GM19328 (cell line): Measurements from ENCODE around the gene CAT.

Experiments
- ATAC-seq: cut with Tn5 transposase; IDR thresholded peaks from one replicate; pipeline ENCODE4 v1.9.1; 2021; ENCODE audit warnings: mild to moderate bottlenecking, moderate library complexity; ENCODE audit not compliant: unreplicated experiment

CAT gene

DNA sequence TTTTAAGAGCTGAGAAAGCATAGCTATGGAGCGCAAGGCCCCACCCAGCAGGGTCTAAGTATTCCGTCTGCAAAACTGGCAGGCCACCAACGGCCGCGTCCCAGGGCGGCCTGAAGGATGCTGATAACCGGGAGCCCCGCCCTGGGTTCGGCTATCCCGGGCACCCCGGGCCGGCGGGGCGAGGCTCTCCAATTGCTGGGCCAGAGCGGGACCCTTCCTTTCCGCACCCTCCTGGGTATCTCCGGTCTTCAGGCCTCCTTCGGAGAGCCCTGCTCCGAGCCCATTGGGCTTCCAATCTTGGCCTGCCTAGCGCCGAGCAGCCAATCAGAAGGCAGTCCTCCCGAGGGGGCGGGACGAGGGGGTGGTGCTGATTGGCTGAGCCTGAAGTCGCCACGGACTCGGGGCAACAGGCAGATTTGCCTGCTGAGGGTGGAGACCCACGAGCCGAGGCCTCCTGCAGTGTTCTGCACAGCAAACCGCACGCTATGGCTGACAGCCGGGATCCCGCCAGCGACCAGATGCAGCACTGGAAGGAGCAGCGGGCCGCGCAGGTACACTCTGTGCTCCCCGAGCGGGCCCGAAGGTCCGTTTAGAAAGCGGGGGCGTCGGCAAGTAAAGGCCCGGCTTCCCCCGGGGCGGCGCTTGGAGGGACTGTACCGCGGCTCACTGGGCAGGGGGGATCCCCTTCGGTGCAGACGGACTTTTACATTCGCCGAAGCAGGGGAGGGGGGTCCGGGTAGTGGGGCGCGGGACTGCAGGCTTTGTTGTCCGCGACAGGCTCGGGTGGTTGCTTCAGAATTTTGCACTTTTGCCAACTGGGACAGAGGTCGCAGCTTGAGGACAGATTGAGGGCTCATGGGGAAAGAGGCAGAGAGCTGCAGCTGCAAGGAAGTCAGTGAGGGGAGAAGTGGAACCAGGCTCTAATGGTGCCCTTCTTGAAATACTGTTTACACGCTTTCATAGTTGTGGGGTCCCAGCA, at the start of gene CAT:
TSS of gene CAT (plus strand) at position 406 of the 979 bp plus-strand sequence. CDS start at position 486, 80 bp downstream.
- peak; percentile 97 for ATAC-seq

DNA sequence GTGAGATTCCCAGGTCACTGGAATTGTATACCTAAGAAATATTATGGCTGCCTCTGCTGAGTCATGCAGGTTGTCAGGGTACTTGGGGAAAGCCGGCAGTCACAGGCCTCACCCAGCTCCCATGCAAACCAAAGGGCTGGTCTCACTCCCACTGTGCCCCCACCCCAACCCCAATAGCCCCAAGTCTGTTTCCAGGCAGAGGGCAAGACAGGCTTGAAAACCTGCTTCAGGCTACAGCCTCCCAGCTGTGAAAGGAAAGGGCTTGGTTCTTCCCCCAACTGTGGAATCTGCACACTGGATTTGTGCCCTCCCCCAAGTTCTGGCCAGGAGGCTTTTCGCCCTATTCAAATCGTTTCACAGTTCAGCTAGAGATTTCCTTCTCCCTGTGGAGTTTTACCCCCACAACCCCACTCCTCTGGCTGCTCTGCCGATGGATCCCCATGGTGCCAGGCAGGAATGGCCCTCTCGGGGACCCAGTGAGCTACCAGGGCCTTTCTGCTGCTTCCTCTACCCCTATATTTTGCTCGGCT, 43.9 kb upstream of the CAT start:
- no peak for ATAC-seq

DNA sequence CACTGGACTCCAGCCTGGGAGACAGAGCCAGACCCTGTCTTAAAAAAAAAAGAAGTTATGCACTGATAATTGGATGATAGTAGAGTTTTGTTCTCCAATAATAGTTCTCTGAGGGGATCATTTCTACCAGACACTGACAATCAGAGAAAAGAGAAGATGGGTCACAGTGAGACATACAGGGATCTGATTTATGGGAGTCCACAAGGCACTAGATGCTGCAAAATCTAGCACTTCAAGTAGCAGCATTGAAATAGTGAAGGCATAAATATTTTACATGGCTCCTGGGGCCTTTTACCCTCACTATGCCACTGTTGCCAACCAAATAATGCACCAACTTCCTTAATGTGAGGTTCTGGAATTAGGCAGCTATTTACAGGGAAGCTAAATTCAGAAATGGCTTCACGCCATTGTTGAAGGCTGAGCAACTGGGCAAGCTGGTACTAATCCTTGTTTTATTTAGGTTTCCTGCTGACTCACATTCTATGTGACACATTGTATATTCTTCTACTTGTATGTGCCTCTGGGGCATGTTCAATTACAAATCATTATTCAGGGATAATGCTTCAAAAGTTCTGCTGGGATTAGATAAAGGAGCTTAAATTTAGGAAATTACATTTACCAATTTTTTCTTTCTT, 42.7 kb upstream of the CAT start:
- ATAC-seq = no peak

DNA sequence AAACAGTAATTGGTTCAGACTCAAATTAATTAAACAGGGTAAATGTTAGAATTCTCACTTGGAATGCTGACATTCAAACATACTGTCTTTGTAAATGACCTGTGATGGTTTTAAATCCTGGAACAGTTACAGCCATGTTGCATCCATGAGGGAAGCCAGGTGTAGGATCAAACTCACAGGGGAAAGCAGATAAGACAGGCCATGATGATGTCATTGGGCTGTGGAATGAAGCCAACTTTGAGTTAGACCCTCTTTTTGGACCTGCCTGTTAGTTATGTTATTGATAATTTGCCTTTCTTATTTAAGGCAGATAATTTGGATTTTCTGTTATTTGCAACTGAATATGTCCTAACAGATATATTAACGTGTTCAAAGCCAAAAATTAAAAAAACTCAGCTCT, 41.6 kb upstream of the CAT start:
- no peak for ATAC-seq

DNA sequence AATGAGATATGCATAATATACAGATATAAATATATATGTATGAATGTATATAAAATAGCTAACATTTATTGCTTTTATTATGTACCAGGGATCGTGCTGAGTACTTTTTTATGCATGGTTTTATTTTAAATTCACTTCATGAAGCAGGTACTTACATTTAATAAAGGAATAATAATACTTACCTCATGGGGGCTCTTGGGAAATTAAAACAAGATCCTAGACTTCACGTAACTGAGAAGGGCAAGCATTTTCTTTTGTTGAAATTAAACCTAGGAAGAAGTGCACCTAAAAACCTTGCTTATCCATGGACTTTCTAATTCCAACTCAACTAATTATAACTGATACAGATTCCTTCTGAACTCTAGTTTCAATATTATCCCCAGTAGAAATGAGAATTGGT, 40.9 kb upstream of the CAT start:
- ATAC-seq = no peak

DNA sequence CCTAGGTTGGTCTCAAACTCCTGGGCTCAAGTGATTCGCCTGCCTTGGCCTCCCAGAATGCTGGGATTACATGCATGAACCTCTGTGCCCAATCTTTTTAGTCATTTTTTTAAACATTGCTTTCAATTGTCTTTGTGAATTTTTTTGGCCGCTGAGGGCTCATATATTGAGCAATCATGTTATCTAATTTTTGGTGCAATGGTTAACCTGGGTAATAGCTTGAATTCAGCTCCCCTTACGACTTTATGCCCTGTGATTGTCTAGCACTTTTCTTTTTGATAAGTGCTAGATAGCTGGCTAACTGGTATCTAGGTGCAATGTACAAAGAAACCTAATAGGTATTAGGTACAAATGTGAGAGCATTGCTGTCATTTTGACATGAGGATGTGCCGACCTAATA, 35.3 kb upstream of the CAT start:
- ATAC-seq = no peak

DNA sequence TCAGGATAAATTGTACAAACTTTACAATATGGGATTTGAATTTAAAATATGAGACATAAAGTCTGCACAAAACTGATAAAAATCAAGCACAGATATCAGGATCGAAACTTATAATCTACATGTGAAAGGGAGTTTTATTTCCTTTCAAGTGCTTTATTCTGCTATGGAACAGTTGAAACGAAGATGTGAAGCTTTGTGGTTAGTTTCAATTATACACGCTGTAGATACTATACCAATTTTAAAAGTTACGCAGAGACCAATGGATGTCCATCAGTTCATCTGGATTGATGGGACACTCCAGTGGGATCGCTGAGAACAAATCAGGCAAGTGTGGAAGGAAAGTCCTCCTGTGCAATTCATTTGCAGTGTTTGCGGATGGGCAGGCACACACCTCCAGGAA, 34.5 kb upstream of the CAT start:
- ATAC-seq = no peak

DNA sequence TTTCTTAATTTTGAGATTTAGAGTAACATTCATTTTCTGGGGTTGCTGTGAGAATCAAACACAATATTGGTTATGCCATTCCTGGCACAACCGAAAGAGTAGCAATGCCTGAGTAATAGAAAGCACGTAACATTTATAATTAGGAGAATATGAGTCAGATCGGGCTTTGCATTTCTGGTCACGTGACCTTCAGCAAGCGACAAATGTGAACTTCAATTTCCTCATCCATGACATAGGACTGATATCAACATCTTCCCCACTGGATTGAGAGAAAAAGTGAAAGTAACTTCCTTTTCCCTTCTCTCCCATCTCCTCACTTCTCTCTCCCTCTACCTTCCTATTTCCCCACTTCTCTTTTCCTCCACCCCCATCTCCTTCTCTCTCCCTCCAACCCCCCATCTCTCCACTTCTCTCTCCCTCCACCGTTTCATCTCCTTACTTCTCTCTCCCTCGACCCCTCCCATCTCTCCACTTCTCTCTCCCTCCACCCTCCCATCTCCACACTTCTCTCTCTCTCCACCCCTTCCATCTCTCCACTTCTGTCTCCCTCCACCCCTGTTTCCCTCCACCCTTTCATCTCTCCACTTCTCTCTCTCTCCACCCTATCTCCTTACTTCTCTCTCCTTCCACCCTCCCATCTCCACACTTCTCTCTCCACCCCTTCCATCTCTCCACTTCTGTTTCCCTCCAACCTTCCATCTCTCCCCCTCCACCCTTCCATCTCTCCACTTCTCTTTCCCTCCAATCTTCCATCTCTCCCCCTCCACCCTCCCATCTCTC, 33.5 kb upstream of the CAT start:
- no peak for ATAC-seq

DNA sequence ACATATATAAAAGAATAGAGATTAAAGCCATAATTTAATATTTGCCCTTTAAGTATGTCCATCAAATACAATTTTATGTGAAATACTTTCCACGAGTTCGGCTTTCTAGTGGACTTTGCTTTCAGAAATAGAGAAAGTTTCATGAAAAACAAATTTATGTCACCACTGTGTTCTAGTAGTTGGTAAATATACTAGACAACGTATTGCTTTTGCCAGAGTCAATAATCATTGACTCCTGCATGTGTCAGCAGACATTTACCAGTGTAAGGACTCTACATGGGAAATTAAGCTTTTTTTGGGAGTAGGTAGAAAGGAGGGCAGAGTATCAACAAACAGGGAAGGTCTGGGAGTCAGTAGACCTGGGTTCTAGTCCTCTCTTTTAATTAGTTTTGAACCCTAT, 32.3 kb upstream of the CAT start:
- no peak for ATAC-seq

DNA sequence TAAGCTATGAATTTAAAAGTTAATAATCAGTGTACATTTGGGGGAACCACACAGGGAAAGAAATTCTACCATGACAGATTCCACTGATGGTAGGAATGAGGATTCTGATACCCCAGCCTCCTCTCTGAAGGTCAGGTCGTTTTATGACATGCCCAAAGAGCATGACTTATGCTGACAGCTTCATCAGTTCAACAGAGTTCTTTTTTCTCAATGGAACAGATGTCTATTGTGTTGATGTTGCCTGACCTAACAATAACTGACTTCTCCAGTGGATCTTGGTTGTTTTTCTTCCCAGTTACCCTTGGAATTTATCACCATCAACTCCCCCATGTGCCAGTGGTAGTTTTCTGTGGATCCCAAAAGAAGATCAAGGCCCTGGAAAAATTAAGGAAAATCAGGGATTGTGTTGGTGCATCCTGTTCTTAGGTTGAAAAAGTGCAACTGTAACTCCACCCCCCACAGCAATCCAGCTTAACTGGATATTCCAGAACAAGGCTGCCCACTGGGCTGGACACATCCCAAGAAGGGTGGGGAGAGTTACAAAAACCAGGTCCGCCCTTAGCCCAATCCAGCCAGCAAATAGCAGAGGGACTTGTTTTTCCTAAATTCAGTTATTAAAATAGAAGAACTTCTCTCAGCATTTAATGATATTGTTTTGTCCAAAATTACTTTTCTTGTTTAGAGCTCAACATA, 31.5 kb upstream of the CAT start:
- ATAC-seq = no peak

DNA sequence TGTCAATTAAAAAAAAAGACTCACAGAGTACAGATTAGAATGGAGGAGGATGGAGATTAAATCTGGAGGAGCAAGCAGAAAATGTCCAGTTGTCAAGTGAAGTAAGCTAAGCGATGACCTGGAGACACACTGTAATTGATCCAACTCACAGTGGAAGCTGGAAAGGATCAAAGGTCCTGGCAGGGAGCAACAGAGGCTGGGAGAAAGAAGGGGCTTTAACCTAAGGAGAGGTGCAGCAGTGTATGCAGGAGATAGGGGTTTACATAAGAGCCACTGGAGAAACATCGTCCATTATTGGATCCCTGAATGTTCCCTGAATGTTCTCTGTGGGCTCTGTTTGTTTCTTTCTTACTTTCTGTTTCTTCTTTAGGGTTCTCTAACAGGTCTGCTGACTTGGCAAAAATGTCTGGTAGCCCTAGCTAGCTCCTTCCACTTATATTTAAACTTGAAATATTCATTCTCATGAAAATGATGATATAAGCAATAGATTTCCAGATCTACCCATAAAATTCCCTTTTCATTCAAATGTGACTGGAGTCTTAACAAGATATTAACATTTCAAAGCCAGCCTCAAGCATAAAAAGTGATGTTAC, 30.1 kb upstream of the CAT start:
- ATAC-seq = no peak

DNA sequence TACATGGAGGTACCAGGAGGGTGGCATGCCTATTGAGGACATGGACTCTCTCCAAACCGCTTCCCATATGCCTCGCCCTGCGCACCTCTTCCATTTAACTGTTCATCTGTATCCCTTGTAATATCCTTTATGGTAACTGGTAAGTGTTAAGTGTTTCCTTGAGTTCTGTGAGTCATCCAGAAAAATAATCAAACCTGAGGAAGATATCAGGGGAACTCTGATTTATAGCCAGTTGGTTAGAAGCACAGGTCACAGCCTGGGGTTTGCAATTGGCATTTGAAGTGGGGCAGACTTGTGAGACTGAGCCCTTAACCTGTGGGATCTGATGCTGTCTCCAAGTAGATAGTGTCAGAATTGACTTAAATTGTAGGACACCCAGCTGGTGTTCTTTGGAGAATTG, 27.6 kb upstream of the CAT start:
- ATAC-seq = no peak

DNA sequence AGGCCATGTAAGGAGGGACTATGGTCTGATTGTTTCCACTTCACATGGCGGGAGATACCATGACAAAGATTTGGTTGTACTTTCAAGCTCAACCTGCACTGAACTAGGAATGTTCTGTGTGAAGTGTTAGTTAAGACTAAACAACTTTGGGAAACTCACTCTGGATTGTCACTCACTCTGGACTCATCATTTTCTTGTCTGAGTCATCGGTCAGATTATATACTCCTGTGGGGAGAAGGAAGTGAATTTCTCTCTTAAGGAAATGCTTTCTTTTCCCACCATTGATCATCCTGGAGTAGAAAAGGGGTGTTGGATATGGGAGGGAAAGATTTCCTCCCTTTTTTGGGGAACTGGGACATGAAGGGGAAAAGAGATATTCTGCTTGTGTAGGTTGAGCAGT, 26.9 kb upstream of the CAT start:
- no peak for ATAC-seq

DNA sequence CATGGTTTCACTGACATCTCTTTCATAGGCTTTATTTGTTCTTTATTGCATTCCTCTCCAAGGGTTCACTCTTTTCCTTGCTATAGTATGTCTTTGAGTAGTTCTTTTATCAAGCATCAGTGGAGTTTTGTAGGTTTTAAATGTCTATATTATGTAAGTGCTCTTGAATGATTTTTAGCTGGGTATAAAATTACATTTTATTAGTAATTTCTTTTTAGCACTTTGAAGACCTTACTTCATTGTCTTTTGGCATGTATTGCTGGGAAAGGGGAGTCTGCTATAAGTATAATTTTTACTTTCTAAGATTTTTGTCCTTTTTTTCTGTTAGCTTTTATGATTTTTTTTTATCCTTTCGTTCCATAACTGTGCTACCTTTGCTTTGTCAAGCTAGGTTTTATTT, 25.5 kb upstream of the CAT start:
- ATAC-seq = no peak

DNA sequence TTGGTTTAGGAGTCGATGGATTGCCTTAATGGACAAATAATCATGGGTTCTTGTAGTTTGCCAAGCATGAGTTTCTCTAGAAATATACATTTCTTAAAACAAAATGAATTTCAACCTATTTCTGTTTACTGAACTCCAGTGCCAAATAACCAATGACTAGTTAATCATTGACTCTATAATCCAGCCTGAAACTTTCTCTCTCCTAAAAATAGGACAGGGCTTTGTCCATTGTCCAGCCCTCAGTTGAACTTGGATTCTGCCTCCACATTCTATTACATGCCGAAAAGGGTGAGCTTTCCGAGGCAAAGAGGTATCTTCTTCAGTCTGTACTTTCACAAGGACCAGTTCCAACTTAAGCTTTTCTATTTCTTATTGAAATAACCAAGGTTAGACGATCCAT, 23.2 kb upstream of the CAT start:
- ATAC-seq = no peak

DNA sequence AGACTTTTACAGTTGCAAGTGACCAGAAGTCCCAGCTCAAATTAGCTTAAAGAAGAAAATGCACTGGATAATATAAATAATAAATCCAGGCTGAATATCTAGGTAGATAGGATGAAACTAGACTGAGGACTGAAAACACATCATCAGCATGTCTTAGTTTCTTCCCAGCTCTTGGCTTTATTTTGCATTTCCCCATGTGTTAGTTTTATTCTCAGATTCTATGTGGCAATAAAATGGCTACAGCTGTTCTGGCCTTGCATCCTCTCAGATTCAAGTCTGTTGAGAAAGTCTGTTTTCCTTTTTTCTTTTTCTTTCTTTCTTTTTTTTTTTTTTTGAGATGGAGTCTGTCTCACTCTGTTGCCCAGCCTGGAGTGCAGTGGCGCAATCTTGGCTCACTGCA, 22.6 kb upstream of the CAT start:
- ATAC-seq = no peak

DNA sequence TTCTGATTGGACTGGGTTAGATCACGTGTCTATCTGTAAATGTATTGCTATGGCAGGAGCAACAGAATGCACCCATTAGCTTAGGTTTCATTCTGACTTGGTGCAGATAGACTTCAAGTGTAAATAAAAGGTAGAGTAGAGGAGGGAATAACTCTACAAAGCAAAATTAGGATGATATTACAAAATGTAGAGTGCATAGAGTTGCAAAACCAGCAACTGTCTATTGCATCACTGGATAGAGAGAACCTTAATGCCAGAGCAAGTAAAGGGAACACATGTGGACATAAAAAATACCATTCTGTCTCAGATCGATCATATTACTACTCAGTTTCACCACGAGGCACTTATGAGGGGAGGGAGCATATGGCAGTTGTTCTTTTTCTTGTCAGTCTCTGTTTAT, 22.0 kb upstream of the CAT start:
- ATAC-seq = no peak

DNA sequence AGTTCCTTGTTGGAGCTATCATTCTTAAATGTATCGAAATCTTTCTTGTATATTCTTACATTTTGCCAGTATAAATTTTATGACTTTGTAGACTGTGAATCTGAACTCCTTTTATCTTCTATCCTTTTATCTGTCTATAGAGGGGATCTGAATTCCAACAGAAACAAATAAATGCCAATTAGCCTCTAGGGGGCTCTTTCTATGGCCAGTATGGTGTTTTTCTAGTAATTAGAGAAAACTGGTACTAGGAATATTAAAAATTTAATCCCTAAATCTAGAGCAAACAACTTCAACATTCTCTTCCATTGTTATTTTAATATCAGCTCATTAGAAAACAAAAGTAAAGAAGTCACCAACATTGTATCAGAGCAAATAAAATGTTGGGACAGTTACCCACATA, 21.5 kb upstream of the CAT start:
- no peak for ATAC-seq

DNA sequence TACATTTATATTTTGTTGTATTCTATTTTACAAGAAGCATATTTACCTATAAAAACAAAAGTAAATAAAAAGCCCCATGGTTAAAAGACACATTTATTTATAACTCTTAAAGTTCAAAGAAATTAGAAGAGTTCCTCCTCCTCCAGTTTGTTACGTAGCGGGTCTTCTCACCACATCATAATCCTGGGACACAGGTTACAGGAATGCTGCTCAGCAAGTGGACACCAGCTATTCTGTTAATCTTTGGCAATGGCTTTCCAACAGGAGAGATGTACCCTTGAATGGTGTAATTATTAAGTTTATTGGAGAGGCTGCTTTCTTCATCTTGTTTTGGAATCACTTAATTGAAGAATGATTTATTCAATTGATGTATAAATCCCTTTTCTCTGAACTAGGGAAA, 19.6 kb upstream of the CAT start:
- ATAC-seq = no peak

DNA sequence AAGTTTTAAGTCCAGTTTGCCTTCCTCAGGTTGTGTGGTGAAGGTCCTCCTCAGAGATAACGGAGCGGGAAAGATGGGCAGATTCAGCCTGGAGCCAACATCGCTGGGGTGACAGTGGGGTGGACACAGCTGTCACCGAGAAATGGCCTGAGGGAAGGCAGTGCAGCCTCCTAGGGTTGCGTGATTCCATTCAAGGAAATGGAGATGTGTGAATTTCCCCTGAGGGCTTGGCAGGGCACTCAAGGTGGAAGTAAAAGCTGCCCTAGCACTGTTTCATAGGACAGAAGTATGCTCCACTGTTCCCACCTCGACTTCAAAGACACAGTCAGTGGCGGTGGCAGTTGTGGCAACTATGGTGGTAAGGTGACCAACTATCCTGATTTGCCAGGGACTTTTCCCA, 15.4 kb upstream of the CAT start:
- ATAC-seq = no peak
